Hematopoietic multipotent progenitor cell treated with erythropoietin and hydrocortisone succinate and interleukin-3 and kit ligand, for 6 days (in vitro differentiated cells): ENCODE data around the gene RBM28.

Experiments
- DNase-seq: peaks from one replicate; pipeline ENCODE4 v3.0.0-alpha.2; 2015

RBM28 gene

DNA sequence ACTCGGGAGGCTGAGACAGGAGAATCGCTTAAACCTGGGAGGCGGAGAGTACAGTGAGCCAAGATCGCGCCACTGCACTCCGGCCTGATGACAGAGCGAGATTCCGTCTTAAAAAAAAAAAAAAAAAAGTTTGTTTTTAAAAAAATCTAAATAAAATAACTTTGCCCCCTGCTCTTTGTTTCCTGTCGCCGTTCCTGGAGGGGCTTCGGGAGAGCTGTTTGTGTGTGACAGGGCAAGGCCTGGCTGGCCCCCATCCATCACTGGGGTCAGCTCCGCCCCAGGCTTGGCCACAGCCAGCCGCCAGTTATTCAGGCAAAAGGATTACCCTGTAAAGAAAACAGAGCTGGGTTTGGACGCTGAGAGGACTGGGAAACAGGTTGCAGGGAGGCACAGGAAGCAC lies 86.2 kb downstream of the RBM28 start:
- DNase-seq: no peak

DNA sequence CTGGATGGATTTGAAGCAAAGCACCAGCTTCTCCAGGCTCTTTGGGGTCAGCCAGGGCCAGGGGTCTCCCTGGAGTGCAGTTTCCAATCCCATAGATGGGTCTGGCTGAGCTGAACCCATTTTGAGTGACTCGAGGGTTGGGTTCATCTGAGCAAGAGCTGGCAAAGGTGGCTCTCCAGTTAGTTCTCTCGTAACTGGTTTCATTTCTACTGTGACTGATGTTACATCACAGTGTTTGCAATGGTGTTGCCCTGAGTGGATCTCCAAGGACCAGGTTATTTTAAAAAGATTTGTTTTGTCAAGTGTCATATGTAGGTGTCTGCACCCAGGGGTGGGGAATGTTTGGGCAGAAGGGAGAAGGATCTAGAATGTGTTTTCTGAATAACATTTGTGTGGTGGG lies 88.4 kb downstream of the RBM28 start:
- no peak for DNase-seq

DNA sequence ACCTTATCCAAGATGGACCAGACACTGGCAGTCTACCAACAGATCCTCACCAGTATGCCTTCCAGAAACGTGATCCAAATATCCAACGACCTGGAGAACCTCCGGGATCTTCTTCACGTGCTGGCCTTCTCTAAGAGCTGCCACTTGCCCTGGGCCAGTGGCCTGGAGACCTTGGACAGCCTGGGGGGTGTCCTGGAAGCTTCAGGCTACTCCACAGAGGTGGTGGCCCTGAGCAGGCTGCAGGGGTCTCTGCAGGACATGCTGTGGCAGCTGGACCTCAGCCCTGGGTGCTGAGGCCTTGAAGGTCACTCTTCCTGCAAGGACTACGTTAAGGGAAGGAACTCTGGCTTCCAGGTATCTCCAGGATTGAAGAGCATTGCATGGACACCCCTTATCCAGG lies 89.2 kb downstream of the RBM28 start:
- DNase-seq: no peak

DNA sequence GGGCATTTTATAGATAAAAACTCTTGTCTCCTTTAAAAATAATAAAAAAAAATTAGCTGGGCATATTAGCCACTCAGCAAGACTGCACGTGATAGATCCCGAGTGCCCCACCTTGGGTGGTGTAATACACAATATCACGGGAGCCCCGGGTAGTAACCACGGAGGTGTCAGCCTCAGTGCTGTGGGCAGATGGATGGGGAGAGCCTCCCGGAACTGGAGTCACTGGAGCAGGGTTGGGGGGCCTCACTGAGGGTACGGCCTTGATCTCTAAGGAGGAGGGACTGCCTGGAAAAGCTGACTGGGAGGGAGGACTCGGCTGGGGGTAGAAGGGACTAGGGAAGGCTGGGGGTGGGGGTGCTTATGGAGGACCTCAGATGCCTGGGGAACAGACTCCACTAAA lies 90.0 kb downstream of the RBM28 start:
- DNase-seq: no peak

DNA sequence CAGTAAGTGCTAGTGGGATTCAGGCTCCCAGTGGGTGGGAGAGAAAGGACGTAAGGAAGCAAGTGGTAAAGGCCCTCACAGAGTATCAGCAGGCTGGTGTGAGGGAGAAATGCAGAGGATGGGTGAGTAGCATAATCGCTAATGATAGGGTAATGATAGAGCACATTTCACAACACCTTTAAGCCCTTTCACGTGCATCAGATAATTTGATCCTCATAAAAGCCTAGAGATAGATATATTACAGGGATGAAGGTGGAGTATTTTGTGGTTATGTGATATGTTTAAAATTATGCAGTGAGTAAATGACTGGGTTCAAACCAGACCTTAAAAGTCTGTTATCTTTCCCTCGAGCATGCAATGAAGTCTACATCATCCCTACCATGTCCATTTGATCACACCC lies 92.4 kb downstream of the RBM28 start:
- DNase-seq: no peak
